ENCODE results near the gene DOCK11. TPM values are rescaled to one million over a fixed set of nuclear protein-coding genes. Genes with fewer than 3 reads are reported as not detected.

Gene DOCK11
- total RNA-seq, 4 donors from 2014 or later: 62.1 to 156 (median 76.3) TPM

GRCh38 chrX:118665204-118665603 lies 169.6 kb downstream of the DOCK11 start:
- ATAC-seq (ENCODE audit: low FRiP score) (no peak), DNase-seq (ENCODE audit: low spot score) (no peak)
- TF ChIP-seq, protein P1, sequence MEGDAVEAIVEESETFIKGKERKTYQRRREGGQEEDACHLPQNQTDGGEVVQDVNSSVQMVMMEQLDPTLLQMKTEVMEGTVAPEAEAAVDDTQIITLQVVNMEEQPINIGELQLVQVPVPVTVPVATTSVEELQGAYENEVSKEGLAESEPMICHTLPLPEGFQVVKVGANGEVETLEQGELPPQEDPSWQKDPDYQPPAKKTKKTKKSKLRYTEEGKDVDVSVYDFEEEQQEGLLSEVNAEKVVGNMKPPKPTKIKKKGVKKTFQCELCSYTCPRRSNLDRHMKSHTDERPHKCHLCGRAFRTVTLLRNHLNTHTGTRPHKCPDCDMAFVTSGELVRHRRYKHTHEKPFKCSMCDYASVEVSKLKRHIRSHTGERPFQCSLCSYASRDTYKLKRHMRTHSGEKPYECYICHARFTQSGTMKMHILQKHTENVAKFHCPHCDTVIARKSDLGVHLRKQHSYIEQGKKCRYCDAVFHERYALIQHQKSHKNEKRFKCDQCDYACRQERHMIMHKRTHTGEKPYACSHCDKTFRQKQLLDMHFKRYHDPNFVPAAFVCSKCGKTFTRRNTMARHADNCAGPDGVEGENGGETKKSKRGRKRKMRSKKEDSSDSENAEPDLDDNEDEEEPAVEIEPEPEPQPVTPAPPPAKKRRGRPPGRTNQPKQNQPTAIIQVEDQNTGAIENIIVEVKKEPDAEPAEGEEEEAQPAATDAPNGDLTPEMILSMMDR (IDR thresholded peaks at IDR 0.05): no peak

GRCh38 chrX:118666521-118666920 lies 170.9 kb downstream of the DOCK11 start:
- DNase-seq (ENCODE audit: low spot score) (no peak), ATAC-seq (ENCODE audit: low FRiP score) (no peak)
- TF ChIP-seq, protein P1 (IDR thresholded peaks at IDR 0.05): no peak

- DNase-seq (ENCODE audit: low spot score): no peak
- no peak for ATAC-seq (ENCODE audit: low FRiP score)
- TF ChIP-seq, protein P1 (IDR thresholded peaks at IDR 0.05): no peak
Measured at GRCh38 chrX:118669435-118669834, 173.8 kb downstream of the DOCK11 start.

DNA sequence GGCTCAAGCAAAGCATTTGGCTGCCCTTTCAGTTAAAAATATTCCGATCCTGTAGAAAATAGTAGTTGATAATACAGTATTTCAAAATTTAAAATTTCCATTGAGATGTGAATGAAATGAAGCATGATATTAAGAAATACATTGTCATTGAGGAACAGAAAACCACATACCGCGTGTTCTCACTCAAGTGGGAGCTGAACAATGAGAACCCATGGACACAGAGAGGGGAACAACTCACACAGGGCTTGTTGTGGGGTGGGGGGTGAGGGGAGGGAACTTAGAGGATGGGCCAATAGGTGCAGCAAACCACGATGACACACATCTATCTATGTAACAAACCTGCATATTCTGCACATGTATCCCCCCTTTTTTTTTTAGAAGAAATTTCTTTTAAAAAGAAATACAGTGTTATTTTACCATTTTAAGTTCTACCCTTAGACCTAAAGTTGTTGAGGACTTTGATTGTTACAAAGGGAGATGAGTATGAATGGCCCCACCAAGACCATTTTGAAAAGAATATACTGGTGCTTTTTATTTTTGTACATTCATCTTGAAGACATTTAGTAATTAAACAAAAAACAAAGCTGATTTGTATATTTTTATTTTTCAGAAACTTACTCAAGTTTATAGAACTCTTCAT lies 179.8 kb downstream of the DOCK11 start:
- ATAC-seq (ENCODE audit: low FRiP score): no peak
- TF ChIP-seq, protein P1 (IDR thresholded peaks at IDR 0.05): no peak
- no peak for DNase-seq (ENCODE audit: low spot score)

DNA sequence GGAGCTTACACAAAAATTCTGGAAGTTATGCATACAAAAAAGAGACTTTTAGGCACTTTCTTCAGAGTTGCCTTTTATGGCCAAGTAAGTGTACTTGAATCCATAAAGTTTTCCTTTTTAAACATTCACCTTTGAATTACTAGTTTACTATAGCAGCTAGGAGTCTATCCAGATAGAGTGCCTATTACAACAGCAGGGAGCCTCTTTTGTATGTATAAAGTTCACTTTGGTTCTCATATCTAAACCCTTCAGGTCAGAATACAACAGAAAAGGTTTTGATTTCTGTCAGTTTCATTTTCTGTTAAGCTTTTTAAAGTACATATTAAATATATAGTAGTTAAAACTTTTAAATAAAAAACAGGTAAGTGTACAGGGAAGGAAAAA lies 180.3 kb downstream of the DOCK11 start:
- DNase-seq (ENCODE audit: low spot score) (no peak), ATAC-seq (ENCODE audit: low FRiP score) (no peak)
- TF ChIP-seq, protein P1 (IDR thresholded peaks at IDR 0.05): no peak

- DNase-seq (ENCODE audit: low spot score) (no peak), ATAC-seq (ENCODE audit: low FRiP score) (no peak)
- TF ChIP-seq, protein P1 (IDR thresholded peaks at IDR 0.05): no peak
Measured at GRCh38 chrX:118677318-118677717, 181.7 kb downstream of the DOCK11 start.

DNA sequence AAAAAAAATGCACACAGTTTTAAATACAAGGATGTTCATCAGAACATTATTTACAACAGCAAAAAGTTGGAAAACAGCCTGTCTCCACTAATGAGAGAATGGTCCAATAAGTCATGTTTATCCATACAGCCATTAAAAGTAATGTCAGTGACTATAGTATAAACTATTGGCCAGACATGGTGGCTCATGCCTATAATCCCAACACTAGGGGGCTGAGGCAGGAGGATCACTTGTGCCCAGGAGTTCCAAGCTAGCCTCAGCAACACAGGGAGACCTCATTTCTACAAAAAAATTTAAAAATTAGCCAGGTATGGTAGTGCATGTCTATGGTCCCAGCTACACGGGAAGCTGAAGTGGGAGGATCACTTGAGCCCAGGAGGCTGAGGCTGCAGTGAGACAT lies 183.7 kb downstream of the DOCK11 start:
- ATAC-seq (ENCODE audit: low FRiP score) (no peak), DNase-seq (ENCODE audit: low spot score) (no peak)
- TF ChIP-seq, protein P1 (IDR thresholded peaks at IDR 0.05): no peak
